ENCODE measurements around the gene MVD.
A peak's percentile ranks its signal among the peaks of the same experiment; 100 is the strongest.

MVD gene

GRCh38 chr16:88655733-88656281 lies 7.1 kb downstream of the MVD start:
- no peak for DNase-seq (ENCODE audit: low read depth)

- no peak for DNase-seq (ENCODE audit: low read depth)
These were observed 7.7 kb downstream of the MVD start for GRCh38 chr16:88655053-88655732.

GRCh38 chr16:88654363-88655052 lies 8.4 kb downstream of the MVD start:
- no peak for DNase-seq (ENCODE audit: low read depth)

- DNase-seq (ENCODE audit: low read depth), result no peak
These were observed 9.1 kb downstream of the MVD start for GRCh38 chr16:88653596-88654362.

GRCh38 chr16:88653101-88653500 lies 9.8 kb downstream of the MVD start:
- DNase-seq (ENCODE audit: low read depth), result no peak

- no peak for DNase-seq (ENCODE audit: low read depth)
These were observed 10.2 kb downstream of the MVD start for GRCh38 chr16:88652762-88653063.

GRCh38 chr16:88651989-88652761 lies 10.7 kb downstream of the MVD start:
- no peak for DNase-seq (ENCODE audit: low read depth)

GRCh38 chr16:88651276-88651988 lies 11.5 kb downstream of the MVD start:
- peak; percentile 51 for DNase-seq (ENCODE audit: low read depth)

- peak; percentile 72 for DNase-seq (ENCODE audit: low read depth)
These were observed 12.1 kb downstream of the MVD start, which contains the start of gene CYBA for GRCh38 chr16:88650749-88651275. Gene CYBA, minus strand, starts transcription at chr16:88651053. Its CDS starts 40 bp downstream, at chr16:88651013.

GRCh38 chr16:88649924-88650748 lies 12.8 kb downstream of the MVD start:
- DNase-seq (ENCODE audit: low read depth), result no peak

GRCh38 chr16:88649195-88649923 lies 13.5 kb downstream of the MVD start:
- DNase-seq (ENCODE audit: low read depth), result no peak

- DNase-seq (ENCODE audit: low read depth), result no peak
These were observed 15.5 kb downstream of the MVD start for GRCh38 chr16:88647178-88648070.

GRCh38 chr16:88646345-88647034 lies 16.4 kb downstream of the MVD start:
- DNase-seq (ENCODE audit: low read depth), result no peak

GRCh38 chr16:88645941-88646340 lies 16.9 kb downstream of the MVD start:
- no peak for DNase-seq (ENCODE audit: low read depth)

- DNase-seq (ENCODE audit: low read depth), result no peak
These were observed 17.4 kb downstream of the MVD start for GRCh38 chr16:88645455-88645854.

GRCh38 chr16:88643644-88643932 lies 19.3 kb downstream of the MVD start:
- no peak for DNase-seq (ENCODE audit: low read depth)

GRCh38 chr16:88642881-88643643 lies 19.8 kb downstream of the MVD start:
- no peak for DNase-seq (ENCODE audit: low read depth)

All from activated T-helper 1 cell treated with Interleukin-2 at 50 U/mL for 16 hours (primary cell).